Chondrocyte (in vitro differentiated cells): ENCODE measurements around the gene SLC35D3. TPM values are rescaled to one million over a fixed set of nuclear protein-coding genes. Genes with fewer than 3 reads are reported as not detected.
"Not testable (repeated sequence)": the region's sequence is repeated elsewhere in the genome, so short reads cannot be mapped to it uniquely, and the experiment has no call there.

Source experiments
- DNase-seq: peaks from one replicate; pipeline ENCODE4 v3.0.0; 2021; ENCODE audit warnings: mixed read lengths, low spot score
- H3K27ac Mint-ChIP-seq: one replicate; pipeline ENCODE4 v1.8.0; 2021; ENCODE audit warnings: mild to moderate bottlenecking, moderate library complexity, mixed read lengths; ENCODE audit not compliant: unreplicated experiment
- H3K27me3 Mint-ChIP-seq: 2 replicates; pipeline ENCODE4 v1.8.0; 2021; ENCODE audit warnings: low read depth, mixed read lengths
- H3K36me3 Mint-ChIP-seq: 2 replicates; pipeline ENCODE4 v1.8.0; 2021; ENCODE audit warnings: low read depth, mixed read lengths
- H3K4me1 Mint-ChIP-seq: 2 replicates; pipeline ENCODE4 v1.8.0; 2021; ENCODE audit warnings: low read depth, mild to moderate bottlenecking, mixed read lengths
- H3K4me3 Mint-ChIP-seq: one replicate; pipeline ENCODE4 v1.8.0; 2021; ENCODE audit warnings: mild to moderate bottlenecking, moderate library complexity, mixed read lengths; ENCODE audit not compliant: unreplicated experiment
- H3K9me3 Mint-ChIP-seq: 2 replicates; pipeline ENCODE4 v1.8.0; 2021; ENCODE audit warnings: low read depth, mixed read lengths
- total RNA-seq: library from RNA; stranded (reverse); gene quantifications from 3 replicates; pipeline ENCODE4 v1.2.1, GENCODE V29; 2021
- TF ChIP-seq, protein P1 (sequence below): fragments of 200-600 bp; sonication (generic); IDR thresholded peaks from 2 replicates; pipeline ENCODE4 v1.5.0; 2021; ENCODE audit warnings: antibody characterized with exemption, mild to moderate bottlenecking, moderate library complexity

The SLC35D3 gene
- total RNA-seq, 1 donor from 2014 or later, result not detected

DNA sequence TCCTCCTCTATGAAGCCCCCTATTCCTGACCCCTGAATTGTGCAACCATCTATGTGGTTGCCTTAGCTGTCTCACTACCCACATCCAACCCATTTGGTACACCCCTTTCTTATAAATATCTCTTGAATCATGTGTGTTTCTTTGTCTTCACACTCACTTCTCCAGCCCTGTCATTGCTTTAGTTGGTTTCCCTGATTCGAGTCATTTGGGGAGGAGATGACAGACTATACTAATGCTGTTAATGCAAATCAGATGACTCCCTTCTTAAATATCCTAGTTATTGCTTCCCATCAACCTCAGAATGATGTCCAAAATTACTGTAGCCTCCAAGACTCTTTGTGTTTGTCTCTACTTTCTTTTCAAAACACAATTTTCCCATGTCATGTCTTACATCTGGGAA is 23.0 kb downstream of the SLC35D3 start:
- no peak for DNase-seq
- no peak overlapping the region for H3K4me3 Mint-ChIP-seq
- H3K27ac Mint-ChIP-seq, result no peak overlapping the region
- H3K9me3 Mint-ChIP-seq, result peaks cover 7% of the 10 kb centered on the region
- H3K27me3 Mint-ChIP-seq, result peaks cover 14% of the 10 kb centered on the region
- peaks cover 2% of the 10 kb centered on the region for H3K36me3 Mint-ChIP-seq
- H3K4me1 Mint-ChIP-seq, result no peaks in the 10 kb centered on the region
- TF ChIP-seq, protein P1, sequence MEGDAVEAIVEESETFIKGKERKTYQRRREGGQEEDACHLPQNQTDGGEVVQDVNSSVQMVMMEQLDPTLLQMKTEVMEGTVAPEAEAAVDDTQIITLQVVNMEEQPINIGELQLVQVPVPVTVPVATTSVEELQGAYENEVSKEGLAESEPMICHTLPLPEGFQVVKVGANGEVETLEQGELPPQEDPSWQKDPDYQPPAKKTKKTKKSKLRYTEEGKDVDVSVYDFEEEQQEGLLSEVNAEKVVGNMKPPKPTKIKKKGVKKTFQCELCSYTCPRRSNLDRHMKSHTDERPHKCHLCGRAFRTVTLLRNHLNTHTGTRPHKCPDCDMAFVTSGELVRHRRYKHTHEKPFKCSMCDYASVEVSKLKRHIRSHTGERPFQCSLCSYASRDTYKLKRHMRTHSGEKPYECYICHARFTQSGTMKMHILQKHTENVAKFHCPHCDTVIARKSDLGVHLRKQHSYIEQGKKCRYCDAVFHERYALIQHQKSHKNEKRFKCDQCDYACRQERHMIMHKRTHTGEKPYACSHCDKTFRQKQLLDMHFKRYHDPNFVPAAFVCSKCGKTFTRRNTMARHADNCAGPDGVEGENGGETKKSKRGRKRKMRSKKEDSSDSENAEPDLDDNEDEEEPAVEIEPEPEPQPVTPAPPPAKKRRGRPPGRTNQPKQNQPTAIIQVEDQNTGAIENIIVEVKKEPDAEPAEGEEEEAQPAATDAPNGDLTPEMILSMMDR, result no peak

DNA sequence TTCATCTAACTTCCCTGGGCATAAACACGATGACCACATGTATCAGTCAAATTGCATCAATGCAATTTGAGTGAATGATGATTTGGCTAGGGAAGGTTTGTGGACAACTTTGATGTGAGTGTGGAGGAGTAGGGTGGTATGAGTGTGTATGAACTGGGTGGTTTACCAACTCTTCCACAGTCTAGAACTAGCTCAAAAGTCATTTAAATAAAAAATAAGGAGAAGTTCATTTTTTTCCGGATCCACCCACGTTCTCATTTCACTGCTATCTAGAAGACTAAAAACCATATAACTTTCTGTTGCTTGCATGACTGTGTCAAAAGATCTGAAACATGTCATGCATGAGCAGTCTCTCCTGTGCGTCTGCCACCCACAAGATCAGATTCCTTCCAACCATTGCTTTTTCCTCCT is 23.6 kb downstream of the SLC35D3 start:
- H3K27ac Mint-ChIP-seq, result no peak overlapping the region
- DNase-seq, result no peak
- TF ChIP-seq, protein P1, result no peak
- peaks cover 7% of the 10 kb centered on the region for H3K9me3 Mint-ChIP-seq
- peaks cover 2% of the 10 kb centered on the region for H3K36me3 Mint-ChIP-seq
- no peaks in the 10 kb centered on the region for H3K4me1 Mint-ChIP-seq
- peaks cover 14% of the 10 kb centered on the region for H3K27me3 Mint-ChIP-seq
- H3K4me3 Mint-ChIP-seq, result no peak overlapping the region

DNA sequence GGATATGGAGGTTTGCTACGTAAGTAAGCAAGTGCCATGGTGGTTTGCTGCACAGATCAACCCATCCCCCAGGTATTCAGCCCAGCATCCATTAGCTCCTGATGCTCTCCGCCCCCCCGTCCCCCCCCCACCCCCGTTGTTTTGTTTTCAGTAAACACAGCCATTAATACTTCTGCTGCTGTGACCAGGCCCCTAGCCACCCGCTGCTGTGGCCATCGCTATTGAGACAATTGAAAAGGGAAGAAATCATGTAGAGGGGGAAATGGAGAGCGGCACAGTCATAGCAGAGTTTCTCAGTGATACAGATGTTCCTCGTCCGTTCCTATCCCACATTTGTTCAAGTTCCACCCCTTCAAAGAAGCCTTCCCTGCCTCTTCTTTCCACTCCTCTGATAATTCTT is 24.9 kb downstream of the SLC35D3 start:
- Mint-ChIP-seq H3K9me3 (peaks cover 7% of the 10 kb centered on the region), H3K4me1 (no peaks in the 10 kb centered on the region), H3K27me3 (peaks cover 14% of the 10 kb centered on the region), H3K4me3 (no peak overlapping the region), H3K27ac (no peak overlapping the region), H3K36me3 (peaks cover 2% of the 10 kb centered on the region)
- TF ChIP-seq, protein P1, result no peak
- no peak for DNase-seq

DNA sequence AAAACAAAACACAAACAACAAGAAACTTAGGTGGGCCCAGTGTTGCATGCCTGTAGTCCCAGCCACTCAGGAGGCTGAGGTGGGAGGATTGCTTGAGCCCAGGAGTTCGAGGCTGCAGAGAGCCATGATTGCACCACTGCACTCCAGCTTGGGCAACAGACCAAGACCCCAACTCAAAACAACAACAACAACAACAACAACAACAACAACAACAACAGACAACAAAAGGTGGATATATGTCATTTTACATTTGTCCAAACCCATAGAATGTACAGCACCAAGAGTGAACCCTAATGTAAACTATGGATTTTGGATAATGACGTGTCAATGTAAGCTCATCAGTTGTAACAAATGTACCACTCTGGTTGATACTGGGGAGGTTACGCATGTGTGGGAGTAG is 27.9 kb downstream of the SLC35D3 start:
- not testable (repeated sequence) for H3K9me3 Mint-ChIP-seq, H3K27ac Mint-ChIP-seq

DNA sequence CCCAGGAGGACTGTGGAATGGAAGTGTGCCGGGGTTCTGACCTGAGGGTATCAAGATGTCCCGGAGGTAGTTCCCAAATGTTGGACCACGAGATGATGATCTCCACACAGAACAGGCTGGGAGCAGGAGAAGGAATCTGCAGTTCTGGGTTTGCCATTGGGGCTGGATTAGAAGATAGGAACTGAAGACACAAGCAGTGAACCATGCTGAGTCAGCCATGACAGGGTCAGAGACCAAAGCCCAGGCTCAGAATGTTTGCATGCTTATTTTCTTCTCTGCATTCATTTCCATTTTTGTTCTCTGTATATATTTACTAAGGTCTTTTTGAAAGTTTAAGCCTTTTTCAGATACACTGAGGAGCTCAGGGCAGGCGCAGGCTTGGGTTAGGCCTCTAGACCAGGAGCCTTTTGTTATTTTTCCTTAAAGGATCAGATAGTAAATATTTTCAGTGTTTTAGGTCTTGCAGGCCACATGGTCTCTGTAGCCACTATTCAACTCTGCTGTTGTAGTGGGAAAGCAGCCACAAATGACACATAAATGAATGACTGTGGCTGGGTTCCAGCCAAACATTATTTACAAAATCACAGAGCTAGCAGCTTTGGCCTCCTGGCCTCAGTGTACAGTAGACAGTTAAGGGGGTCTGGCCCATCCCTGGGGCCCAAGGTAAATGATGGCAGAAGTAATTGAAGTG is 28.5 kb downstream of the SLC35D3 start:
- TF ChIP-seq, protein P1, result no peak
- no peak for DNase-seq
- H3K9me3 Mint-ChIP-seq, result peaks cover 7% of the 10 kb centered on the region

More for the DNA sequence above, 27.9 kb downstream of the SLC35D3 start:
- not testable (repeated sequence) for DNase-seq, H3K4me3 Mint-ChIP-seq, H3K4me1 Mint-ChIP-seq, H3K27me3 Mint-ChIP-seq, H3K36me3 Mint-ChIP-seq

DNA sequence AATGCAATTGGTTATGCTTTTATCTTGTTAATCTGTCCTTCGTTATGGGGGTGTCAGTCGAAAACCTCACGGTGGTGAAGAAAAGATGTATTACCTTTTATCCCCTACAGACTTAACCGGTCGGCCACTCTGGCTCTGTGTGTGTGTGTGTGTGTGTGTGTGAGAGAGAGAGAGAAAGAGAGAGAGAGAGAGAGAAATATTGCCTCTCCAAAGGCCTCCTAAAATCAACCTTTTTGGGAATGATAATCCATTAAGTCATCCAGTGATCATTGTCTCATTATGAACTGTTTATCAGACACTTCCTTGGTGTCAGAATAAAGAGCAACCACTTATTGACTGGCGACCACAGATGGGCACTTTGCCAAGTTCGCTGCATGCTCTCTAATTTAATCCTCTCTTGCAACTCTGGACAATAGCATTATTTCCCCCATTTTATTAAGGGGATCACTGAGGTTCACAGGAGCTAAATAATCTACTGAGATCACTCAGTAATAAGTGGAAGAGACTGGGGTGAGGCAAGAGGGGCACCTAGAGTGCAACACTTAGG is 30.7 kb downstream of the SLC35D3 start:
- Mint-ChIP-seq H3K4me3 (no peak overlapping the region), H3K9me3 (peaks cover 7% of the 10 kb centered on the region), H3K27ac (no peak overlapping the region), H3K27me3 (peaks cover 2% of the 10 kb centered on the region), H3K36me3 (peaks cover 2% of the 10 kb centered on the region), H3K4me1 (peaks cover 5% of the 10 kb centered on the region)
- TF ChIP-seq, protein P1, result no peak
- no peak for DNase-seq

More for the DNA sequence above, 28.5 kb downstream of the SLC35D3 start:
- Mint-ChIP-seq H3K27me3 (peaks cover 8% of the 10 kb centered on the region), H3K4me3 (no peak overlapping the region), H3K27ac (no peak overlapping the region), H3K36me3 (peaks cover 2% of the 10 kb centered on the region), H3K4me1 (no peaks in the 10 kb centered on the region)
